ENCODE measurements around the gene NR1D1. TPM values are rescaled to one million over a fixed set of nuclear protein-coding genes. Genes with fewer than 3 reads are reported as not detected.

Gene NR1D1
- total RNA-seq, 6 donors from 2014 or later, result 3.8 to 24.7 (median 15.8) TPM

DNA sequence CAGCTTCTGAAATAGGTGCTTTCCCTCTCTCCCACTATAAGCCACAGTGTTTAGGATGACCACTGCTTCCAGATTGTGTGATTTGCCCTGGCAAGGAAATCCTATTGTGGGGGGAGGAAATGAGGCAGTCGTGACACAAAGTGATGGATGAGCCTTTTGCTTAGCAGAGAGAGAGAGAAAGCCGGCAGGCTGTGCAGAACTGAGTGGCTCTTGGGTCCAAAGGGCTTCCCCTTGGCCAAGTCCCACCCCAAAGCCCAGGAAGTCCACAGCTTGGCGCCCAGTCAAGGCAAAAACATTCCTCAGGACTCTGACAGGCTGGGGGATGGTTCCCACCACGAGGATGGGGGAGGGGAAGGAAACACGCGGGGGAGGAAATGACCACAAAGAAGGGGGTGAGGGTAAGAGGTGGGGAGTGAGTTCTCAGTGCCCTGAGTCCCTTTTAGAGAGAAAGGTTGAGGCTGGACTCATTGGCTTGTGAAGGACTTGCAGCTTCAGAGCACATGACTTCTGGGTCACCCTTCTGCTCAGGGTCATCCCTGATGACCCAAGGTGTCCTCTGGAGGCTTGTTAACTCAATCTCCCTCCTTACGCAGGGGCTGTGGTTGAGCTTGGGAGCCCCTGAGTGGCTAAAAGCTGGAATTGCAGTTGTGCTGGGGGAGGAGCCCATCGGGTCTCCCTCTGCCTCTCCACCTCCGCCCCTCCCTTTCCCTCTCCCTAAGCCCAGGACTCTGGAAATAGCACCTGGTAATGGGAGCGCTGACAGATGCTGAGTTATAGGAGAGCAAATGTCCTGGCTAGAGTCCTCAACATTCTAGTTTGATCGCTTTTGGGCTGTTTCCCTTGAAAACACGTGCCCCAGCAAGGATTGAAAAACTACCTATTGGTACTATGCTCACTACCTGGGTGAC lies 11.1 kb upstream of the NR1D1 start:
- WGBS, 2 donors, result 1% methylated on average over 12 of the region's 12 CpGs
- no peaks in the 10 kb centered on the region for H3K9me3 ChIP-seq
- H3K27ac ChIP-seq, result peak overlapping the region; percentile 91 to 97 (median 93)
- TF ChIP-seq EP300 (IDR thresholded peaks at IDR 0.05) (peak in 3 of 4 donors; percentile 31 to 77 (median 68)), POLR2AphosphoS5 (IDR thresholded peaks at IDR 0.05) (peak; percentile 80 to 82), POLR2A (IDR thresholded peaks at IDR 0.05) (peak in 1 of 4 donors; percentile 48)
- TF ChIP-seq, protein P1, sequence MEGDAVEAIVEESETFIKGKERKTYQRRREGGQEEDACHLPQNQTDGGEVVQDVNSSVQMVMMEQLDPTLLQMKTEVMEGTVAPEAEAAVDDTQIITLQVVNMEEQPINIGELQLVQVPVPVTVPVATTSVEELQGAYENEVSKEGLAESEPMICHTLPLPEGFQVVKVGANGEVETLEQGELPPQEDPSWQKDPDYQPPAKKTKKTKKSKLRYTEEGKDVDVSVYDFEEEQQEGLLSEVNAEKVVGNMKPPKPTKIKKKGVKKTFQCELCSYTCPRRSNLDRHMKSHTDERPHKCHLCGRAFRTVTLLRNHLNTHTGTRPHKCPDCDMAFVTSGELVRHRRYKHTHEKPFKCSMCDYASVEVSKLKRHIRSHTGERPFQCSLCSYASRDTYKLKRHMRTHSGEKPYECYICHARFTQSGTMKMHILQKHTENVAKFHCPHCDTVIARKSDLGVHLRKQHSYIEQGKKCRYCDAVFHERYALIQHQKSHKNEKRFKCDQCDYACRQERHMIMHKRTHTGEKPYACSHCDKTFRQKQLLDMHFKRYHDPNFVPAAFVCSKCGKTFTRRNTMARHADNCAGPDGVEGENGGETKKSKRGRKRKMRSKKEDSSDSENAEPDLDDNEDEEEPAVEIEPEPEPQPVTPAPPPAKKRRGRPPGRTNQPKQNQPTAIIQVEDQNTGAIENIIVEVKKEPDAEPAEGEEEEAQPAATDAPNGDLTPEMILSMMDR (IDR thresholded peaks at IDR 0.05), result peak; percentile 83 to 93 (median 89)
- DNase-seq (peak in 1 of 2 donors; percentile 93), ATAC-seq (ENCODE audit: low FRiP score in 2 of 2) (peak; percentile 84 to 89)
- no peaks in the 10 kb centered on the region for H3K36me3 ChIP-seq
- no peaks in the 10 kb centered on the region for H3K27me3 ChIP-seq
- no peak overlapping the region for H3K4me3 ChIP-seq
- peaks cover 72 to 79% (median 72%) of the 10 kb centered on the region in 4 donors for H3K4me1 ChIP-seq

DNA sequence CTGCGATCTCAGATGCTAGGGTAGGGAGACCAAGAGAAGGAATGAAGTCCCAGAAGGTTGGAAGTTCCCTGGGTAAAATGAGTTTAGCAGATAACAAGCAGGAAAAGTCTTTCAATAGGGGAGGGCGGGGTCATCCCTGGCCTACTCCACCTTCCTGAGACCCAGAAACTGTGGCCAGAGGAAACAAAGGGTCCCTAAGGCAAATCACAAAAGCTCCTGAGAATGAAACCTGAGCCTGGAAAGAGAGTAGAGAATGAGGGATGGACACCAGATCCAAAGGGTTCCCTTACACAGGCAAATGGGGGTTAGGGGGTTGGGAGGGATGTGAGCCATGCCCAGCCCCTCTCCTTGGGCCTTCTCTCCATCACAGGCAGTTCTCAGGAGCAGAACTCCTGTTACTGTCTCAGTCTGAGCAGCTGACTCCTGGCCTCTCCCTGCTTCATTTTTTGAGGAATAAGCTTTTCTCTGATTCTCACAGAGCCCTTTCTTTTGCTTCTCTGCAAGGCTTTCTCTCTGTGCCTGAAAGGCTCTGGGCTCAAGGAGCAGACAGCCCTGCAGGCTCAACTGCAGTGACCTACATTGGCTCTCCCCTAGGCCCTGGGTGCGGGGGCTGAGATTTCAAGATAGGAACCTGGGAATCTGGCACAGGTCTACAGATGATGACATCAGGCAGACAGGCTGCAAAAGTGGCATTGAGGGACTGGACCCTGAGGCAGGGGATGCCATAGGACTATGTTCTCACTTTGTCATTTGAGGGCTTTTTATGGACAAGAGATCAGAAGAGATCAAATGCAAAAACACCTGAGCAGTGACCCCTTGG lies 9.8 kb upstream of the NR1D1 start:
- TF ChIP-seq, protein P1 (IDR thresholded peaks at IDR 0.05), result no peak
- no peak for TF ChIP-seq POLR2A (IDR thresholded peaks at IDR 0.05)
- no peak for TF ChIP-seq POLR2AphosphoS5 (IDR thresholded peaks at IDR 0.05)
- TF ChIP-seq EP300 (IDR thresholded peaks at IDR 0.05), result no peak
- Histone ChIP-seq H3K36me3 (no peaks in the 10 kb centered on the region), H3K4me3 (no peak overlapping the region), H3K4me1 (peaks cover 84 to 92% (median 85%) of the 10 kb centered on the region in 4 donors), H3K9me3 (no peaks in the 10 kb centered on the region), H3K27ac (peak overlapping the region; percentile 91 to 97 (median 93)), H3K27me3 (no peaks in the 10 kb centered on the region)
- WGBS, 2 donors, result 55 to 70% methylated on average over 2 to 3 of the region's 3 CpGs
- DNase-seq (peak in 1 of 2 donors; percentile 20), ATAC-seq (ENCODE audit: low FRiP score in 2 of 2) (no peak)

DNA sequence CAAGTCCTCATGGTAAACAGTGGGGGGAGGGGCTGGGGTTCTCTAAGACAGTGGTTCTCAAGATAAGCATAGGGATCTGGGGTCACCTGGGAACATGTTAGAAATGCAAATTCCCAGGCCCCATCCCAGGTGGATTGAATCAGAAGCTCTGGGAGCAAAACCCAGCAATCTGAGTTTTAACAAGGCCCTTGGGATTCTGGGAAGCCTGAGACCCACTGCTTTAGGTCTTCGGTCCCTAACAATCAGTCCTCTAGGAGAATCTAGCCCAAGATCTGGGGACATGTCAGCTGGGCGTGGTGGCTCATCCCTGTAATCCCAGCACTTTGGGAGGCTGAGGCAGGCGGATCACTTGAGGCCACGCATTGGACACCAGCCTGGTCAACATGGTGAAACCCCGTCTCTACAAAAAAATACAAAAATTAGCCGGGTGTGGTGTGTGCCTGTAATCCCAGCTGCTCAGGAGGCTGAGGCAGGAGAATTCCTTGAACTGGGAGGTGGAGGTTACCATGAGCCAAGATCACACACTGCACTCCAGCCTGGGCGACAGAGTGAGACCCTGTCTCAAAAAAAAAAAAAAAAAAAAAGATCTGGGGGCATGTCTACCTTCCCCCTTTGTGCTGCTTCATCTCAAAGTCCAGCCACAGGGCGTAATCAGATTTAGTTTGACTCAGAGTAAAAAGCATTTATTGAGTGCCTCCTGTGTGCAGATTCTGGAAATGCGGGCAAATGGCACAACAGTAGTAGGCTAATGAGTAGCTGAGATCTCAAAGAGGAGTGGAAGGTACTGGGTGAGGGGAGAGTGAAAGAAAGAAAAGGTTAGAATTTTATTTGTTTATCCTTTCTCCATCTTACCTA lies 8.8 kb upstream of the NR1D1 start:
- Histone ChIP-seq H3K9me3 (no peaks in the 10 kb centered on the region), H3K27me3 (no peaks in the 10 kb centered on the region), H3K36me3 (no peaks in the 10 kb centered on the region), H3K4me1 (peaks cover 94 to 99% (median 95%) of the 10 kb centered on the region in 4 donors), H3K27ac (peak overlapping the region; percentile 91 to 97 (median 93)), H3K4me3 (no peak overlapping the region)
- WGBS, 2 donors, result 91 to 94% methylated on average over 9 of the region's 9 CpGs
- ATAC-seq (ENCODE audit: low FRiP score in 2 of 2) (no peak), DNase-seq (no peak)
- TF ChIP-seq POLR2AphosphoS5 (IDR thresholded peaks at IDR 0.05), result no peak
- TF ChIP-seq, protein P1 (IDR thresholded peaks at IDR 0.05), result peak in 1 of 6 experiments; percentile 8

DNA sequence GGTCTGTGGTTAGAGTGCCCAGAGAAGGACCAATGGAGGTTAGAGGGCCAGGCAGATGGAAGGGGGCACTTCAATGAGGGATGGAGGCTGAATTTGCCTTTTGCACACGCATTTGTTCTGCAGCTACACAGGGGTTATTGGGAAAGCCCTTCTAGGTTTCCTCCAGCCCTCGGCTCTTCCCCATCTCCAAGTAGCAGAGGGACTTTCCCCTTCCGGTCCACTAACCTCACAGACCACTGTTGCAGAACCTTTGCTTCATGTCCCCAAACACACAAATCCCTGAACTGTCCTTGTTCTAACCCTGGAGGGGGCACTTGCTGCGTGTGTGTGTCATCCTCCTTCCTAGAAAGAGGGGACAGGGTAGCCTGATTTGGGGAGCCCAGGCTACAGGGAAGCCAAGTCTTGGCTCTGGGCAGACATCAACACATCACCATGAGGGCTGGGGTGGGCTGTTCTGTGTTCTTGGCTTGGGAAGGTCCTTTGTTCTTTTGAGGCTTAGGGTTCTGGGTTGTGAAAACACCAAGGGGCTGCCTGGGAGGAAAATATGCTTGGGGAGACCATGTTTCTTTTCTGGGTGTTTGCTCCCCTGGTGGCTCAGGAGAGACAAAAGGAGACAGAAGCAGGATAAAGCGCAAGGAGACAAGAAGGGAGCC lies 7.3 kb upstream of the NR1D1 start:
- ATAC-seq (ENCODE audit: low FRiP score in 2 of 2) (peak in 1 of 2 donors; percentile 16), DNase-seq (peak in 1 of 2 donors; percentile 69)
- H3K27me3 ChIP-seq, result no peaks in the 10 kb centered on the region
- 13 to 22% methylated on average over 5 of the region's 5 CpGs for WGBS, 2 donors
- no peak for TF ChIP-seq EP300 (IDR thresholded peaks at IDR 0.05)
- TF ChIP-seq POLR2A (IDR thresholded peaks at IDR 0.05), result no peak
- peak in 1 of 2 donors; percentile 11 for TF ChIP-seq POLR2AphosphoS5 (IDR thresholded peaks at IDR 0.05)
- TF ChIP-seq, protein P1 (IDR thresholded peaks at IDR 0.05), result peak in 1 of 6 experiments; percentile 17
- no peaks in the 10 kb centered on the region for H3K9me3 ChIP-seq
- H3K4me1 ChIP-seq, result peaks cover 98 to 100% (median 99%) of the 10 kb centered on the region in 4 donors
- H3K4me3 ChIP-seq, result peak overlapping the region in 3 of 4 donors; percentile 6 to 12 (median 7)
- peak overlapping the region; percentile 91 to 97 (median 93) for H3K27ac ChIP-seq
- no peaks in the 10 kb centered on the region for H3K36me3 ChIP-seq

Data from upper lobe of left lung (tissue), 6 donors.